GM19099 (cell line): ENCODE measurements around the gene OGDH.

Experiments used
- POLR2A ChIP-seq: IDR thresholded peaks from 3 replicates; pipeline ENCODE4 v1.6.1; 2011; ENCODE audit warnings: low read depth; ENCODE audit not compliant: insufficient read length; ENCODE audit errors: extremely low read depth

OGDH gene

DNA sequence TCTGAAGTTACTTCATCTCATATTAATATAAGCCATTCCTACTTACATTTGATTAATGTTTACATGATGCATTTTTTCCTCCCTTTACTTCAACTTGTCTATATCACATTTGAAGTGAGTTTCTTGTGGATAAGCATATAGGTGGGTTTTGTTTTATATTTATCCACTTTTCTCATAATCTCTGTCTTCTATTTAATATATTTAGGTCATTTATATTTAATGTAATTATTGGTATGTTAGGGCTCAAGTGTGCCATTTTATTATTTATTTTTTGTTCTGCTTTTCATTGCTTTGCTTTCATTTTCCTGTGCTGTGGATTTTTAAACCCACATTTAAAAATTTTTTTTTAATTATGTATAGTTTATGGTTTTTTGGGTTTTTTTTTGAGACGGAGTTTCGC, 54.8 kb downstream of the OGDH start:
- no peak for TF ChIP-seq POLR2A

DNA sequence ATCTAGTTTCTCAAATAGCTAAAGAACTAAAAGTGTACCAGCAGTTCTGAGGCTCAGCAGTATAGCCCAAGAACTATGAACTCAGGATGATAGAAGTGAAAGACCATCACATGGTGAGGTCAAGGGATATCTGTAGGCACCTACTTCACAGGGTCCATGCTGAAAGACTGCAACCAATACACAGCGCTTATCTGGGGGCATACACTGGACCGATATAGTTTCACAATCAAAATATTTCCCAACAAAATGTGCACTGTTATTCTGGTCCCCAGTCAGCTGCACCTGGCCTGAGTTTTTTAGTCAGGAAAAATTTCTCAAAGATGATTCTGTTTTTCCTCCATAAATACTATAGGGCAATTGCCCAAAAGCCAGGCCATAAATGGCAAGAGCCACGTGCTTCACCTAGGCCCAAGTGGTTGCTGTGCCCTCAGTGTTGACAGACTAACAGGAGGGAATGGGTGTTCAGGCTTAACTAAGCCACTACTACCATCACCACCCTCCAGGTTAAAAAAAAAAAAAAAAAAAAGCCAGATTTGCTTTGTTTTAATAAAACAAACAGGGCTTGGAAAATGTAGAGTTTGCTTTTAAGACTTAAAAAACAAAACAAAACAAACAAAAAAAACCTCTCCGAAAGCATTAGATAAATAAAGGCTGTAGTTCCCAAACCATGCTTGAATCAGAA, 58.5 kb downstream of the OGDH start:
- TF ChIP-seq POLR2A = no peak

DNA sequence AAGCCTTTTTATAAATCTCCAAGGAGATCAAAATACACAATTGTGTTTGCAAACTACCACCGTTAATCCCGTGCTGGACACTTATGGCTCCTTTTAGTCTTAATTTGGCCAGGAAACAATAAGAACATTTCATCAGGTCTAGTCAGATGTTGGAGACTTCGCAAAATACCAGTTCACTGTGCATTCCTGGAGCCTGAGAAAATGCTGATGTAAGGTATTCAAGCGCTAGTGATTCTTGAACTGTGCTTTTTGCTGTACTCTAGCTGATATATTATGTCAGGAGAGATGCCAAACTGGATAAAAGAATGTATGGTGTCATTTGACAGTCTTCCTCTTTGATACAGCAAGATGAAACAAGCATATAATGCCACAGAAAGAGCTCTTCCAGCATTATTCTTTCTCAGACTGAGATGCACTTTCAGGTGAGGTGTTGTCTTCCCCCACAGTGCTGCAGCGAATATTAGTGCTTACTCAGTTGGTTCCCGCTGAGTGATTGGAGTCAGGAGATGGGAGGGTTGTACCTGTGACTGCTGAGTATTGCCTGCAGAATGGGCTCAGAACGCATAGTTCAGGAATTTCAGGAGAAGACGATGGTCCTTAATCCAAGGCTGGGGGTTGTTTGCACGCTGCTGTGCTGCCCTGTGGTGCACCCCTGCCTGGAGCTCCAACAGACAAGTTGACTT, 59.2 kb downstream of the OGDH start:
- no peak for TF ChIP-seq POLR2A

DNA sequence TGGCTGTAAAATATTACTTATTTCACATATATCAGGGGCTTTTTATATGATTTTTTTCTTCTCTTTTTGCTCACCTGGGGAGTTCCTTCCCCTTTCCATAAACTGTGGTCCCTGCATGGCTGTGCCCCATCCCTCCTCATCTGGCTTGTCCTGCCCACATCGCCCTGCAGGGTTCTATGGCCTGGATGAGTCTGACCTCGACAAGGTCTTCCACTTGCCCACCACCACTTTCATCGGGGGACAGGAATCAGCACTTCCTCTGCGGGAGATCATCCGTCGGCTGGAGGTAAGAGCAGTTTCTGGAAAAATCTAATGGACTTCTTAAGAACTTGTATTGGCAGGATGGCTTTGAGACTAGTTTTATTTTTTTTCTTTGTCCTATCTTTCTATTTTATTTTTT, 60.1 kb downstream of the OGDH start:
- no peak for TF ChIP-seq POLR2A

GRCh38 chr7:44667190-44667589, 60.8 kb downstream of the OGDH start:
- no peak for TF ChIP-seq POLR2A

DNA sequence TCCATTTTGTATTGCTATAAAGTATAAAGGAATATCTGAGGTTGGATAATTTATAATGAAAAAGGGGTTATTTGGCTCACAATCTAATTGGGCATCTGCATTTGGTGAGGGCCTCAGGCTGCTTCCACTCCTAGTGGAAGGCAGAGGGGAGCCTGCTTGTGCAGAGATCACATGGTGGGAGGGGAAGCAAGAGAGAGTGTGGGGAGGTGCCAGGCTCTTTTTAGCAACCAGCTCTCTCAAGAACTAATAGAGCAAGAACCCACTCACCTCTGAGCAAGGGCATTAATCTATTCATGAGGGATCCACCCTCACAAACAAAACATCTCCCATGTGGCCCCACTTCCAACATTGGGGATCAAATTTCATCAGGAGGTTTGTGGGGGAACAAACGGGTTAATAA, 64.6 kb downstream of the OGDH start:
- no peak for TF ChIP-seq POLR2A

GRCh38 chr7:44673324-44673723, 66.9 kb downstream of the OGDH start:
- TF ChIP-seq POLR2A = no peak

DNA sequence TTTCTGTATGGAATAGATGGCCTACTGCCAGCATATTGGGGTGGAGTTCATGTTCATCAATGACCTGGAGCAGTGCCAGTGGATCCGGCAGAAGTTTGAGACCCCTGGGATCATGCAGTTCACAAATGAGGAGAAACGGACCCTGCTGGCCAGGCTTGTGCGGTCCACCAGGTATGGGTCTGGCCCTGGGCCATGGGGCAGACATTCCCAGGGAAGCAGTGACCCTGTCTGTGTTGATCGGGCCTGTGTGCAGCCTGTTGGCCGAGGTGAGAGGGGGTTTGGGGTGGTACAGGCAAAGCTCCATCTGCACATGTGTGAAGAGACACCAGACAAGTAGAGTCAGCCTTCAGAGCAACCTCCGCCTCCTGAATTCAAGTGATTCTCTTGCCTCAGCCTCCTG, 67.3 kb downstream of the OGDH start:
- no peak for TF ChIP-seq POLR2A

DNA sequence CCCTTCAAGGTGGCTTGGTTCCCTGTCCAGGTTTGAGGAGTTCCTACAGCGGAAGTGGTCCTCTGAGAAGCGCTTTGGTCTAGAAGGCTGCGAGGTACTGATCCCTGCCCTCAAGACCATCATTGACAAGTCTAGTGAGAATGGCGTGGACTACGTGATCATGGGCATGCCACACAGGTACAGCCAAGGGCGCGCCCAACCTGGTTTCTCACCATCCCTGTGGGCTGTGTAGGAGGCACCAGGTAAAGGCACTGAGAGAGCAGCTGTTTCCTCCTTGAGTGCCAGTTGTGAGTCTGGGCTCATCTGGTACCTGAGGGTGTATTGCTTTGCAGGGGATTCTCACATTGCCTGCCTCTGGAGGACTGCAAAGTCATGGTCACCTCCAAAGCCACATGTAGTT, 68.0 kb downstream of the OGDH start:
- no peak for TF ChIP-seq POLR2A

DNA sequence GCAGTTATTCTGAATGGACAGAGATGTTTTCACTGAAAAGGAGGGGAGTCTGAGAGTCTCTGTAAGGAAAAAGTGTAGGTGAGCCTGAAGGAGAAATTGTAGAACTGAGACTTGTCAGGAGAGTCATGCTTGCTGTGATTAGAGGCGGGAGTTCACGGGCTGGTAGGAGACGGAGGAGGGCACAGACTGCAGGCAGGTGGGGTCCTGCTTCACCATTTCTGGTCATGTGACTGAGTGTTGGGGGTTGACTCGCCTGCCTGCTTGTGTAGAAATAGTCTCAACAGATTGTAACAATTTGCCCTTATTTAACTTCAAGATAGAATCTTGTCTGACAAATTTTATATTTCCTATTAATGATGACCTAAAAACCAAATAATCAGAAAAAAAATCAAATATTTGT, 70.3 kb downstream of the OGDH start:
- TF ChIP-seq POLR2A = no peak

GRCh38 chr7:44678101-44678470, 71.7 kb downstream of the OGDH start:
- no peak for TF ChIP-seq POLR2A

- TF ChIP-seq POLR2A = no peak
These were observed 72.2 kb downstream of the OGDH start for GRCh38 chr7:44678471-44679179.

GRCh38 chr7:44681645-44682044, 75.2 kb downstream of the OGDH start:
- no peak for TF ChIP-seq POLR2A

- no peak for TF ChIP-seq POLR2A
These were observed 79.3 kb downstream of the OGDH start for GRCh38 chr7:44685723-44686122.

DNA sequence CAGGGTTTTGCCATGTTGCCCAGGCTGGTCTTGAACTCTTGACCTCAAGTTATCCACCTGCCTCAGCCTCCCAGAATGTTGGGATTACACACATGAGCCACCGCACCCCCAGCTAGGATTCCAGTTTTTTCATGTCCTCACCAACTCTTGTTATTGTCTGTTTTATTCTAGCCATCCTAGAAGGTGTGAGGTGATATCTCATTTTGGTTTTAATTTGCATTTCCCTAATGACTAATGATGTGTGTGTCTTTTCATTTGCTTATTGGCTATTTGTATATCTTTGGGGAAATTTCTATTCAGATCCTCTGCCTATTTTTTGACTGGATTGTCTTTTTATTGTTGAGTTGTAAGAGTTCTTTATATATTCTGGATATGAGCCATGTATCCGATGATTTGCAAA, 83.0 kb downstream of the OGDH start:
- no peak for TF ChIP-seq POLR2A

DNA sequence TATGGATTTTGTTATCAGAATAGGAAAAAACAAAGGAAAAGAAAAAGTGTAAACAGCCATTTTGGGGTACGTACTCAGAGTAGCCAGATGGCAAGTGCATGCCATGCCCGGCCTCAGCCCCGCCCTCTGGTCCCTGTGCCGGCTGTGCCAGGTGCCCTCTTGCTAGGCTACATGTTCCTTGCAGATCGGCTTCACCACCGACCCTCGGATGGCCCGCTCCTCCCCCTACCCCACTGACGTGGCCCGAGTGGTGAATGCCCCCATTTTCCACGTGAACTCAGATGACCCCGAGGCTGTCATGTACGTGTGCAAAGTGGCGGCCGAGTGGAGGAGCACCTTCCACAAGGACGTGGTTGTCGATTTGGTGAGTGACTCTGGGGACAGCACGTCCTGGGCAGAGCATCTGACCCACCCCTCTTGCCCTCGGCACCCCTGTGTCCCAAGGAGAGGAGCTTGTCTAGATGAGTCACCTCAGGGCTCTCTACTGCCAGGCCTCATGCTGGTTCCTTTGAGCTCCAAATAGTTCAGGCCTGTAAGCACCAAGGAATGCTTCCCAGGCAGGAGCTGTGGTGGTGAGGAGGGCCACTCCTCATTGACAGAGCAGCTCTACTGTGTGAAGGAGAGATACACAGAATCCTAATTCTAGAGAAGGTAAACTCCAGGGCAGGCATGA, 87.3 kb downstream of the OGDH start:
- no peak for TF ChIP-seq POLR2A

DNA sequence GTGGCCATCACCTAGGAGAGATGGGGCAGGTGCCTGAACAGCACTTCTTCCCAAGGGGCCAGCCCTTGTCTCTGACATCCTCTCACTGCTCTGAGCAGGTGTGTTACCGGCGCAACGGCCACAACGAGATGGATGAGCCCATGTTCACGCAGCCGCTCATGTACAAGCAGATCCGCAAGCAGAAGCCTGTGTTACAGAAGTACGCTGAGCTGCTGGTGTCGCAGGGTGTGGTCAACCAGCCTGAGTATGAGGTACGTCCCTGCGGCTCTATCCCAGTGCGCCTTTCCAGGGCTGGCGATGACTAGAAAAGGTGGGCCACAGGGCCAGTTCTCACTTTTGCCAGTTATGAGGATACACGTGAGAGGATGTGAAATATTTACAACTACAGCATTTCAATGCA, 87.9 kb downstream of the OGDH start:
- TF ChIP-seq POLR2A = no peak

- TF ChIP-seq POLR2A = no peak
These were observed 88.3 kb downstream of the OGDH start for GRCh38 chr7:44694766-44695165.
